K562 (cell line): ENCODE measurements around the gene EOGT.

ENCODE experiments used
- BHLHE40 ChIP-seq: IDR thresholded peaks from 2 replicates; pipeline ENCODE4 v1.6.1; 2011; ENCODE audit warnings: low read length, improper control_type of control experiment
- MYC ChIP-seq, 2 experiments: fragments of 250-450 bp in 1 of 2; sonication (Bioruptor Pico) in 1 of 2; IDR thresholded peaks; 2 replicates each; pipeline versions ENCODE4 v1.5.1 to v1.6.1; 2012 to 2021; ENCODE audit warnings: low read depth in 2 of 2, borderline replicate concordance in 1 of 2, improper control_type of control experiment in 1 of 2, low read length in 1 of 2, mild to moderate bottlenecking in 1 of 2, moderate library complexity in 1 of 2
- PBX2 ChIP-seq, 2 experiments: IDR thresholded peaks in 1 of 2; conservative IDR thresholded peaks in 1 of 2; 2 replicates each; pipeline ENCODE4 v1.6.1; 2016; ENCODE audit warnings: low read depth in 2 of 2, mild to moderate bottlenecking in 1 of 2, missing compliant biosample characterization in 1 of 2, missing genetic modification characterization in 1 of 2, moderate library complexity in 1 of 2
- PHB2 ChIP-seq: fragments of 450-650 bp; IDR thresholded peaks from 2 replicates; pipeline ENCODE4 v1.6.1; 2017; ENCODE audit warnings: low read depth
- TCF7 ChIP-seq: sonication (generic); IDR thresholded peaks from 2 replicates; pipeline ENCODE4 v1.6.1; 2016; ENCODE audit warnings: antibody characterized with exemption, borderline replicate concordance
- USF2 ChIP-seq: sonication (generic); formaldehyde crosslinking; IDR thresholded peaks from 2 replicates; pipeline ENCODE4 v1.5.0; 2020; ENCODE audit warnings: missing genetic modification reagents
- TF ChIP-seq, protein P1 (sequence below): sonication (generic); formaldehyde crosslinking; IDR thresholded peaks from 2 replicates; pipeline ENCODE4 v1.8.1; 2023; ENCODE audit warnings: mild to moderate bottlenecking, missing genetic modification reagents, moderate library complexity

- TF ChIP-seq PHB2 (no peak), BHLHE40 (no peak), TCF7 (no peak), USF2 (CRISPR knock-in tag) (no peak), MYC (IDR thresholded peaks at IDR 0.05; ENCODE audit: low read depth, low read length) (no peak; the same call in 1 of the 2 replicates), MYC (CRISPR knock-in tag; IDR thresholded peaks at IDR 0.05; ENCODE audit: borderline replicate concordance, low read depth) (no peak), PBX2 (CRISPR knock-in tag; IDR thresholded peaks at IDR 0.05; ENCODE audit: low read depth) (no peak), PBX2 (tag; conservative IDR thresholded peaks at IDR 0.05; ENCODE audit: low read depth) (no peak)
- TF ChIP-seq, protein P1, sequence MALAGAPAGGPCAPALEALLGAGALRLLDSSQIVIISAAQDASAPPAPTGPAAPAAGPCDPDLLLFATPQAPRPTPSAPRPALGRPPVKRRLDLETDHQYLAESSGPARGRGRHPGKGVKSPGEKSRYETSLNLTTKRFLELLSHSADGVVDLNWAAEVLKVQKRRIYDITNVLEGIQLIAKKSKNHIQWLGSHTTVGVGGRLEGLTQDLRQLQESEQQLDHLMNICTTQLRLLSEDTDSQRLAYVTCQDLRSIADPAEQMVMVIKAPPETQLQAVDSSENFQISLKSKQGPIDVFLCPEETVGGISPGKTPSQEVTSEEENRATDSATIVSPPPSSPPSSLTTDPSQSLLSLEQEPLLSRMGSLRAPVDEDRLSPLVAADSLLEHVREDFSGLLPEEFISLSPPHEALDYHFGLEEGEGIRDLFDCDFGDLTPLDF (CRISPR knock-in tag): no peak
These were observed 39.0 kb upstream of the EOGT start for GRCh38 chr3:69052472-69052898.
